ENCODE data around the gene SLC17A9.
A peak's percentile ranks its signal among the peaks of the same experiment; 100 is the strongest.

SLC17A9 gene

DNA sequence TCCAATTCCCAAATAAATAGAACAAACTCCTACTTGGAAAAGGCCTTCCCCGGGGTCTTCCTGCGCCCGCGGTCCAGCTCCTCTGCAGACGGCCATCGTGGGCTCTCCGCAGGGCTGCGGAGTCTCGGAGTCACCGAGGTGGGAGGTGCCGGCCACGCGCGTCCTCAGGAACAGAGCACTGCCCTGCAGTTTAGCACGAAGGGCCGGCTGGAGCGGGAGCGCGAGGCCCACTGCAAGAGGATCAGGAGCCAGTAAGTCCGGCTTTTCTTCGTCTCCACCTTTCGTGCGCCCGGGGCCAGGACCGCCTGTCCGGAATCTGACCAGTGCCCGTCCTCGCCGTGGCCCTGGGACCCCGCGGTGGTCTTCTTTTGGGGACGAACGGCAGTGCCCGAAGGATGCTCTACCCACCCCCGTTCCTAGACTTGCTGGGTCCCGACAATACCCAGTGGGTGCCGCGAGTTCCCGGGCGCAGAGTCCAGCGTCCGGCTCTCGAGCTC lies 52.9 kb downstream of the SLC17A9 start:
- DNase-seq (ENCODE audit: low spot score), result no peak

GRCh38 chr20:63005862-63006539 lies 53.5 kb downstream of the SLC17A9 start:
- no peak for DNase-seq (ENCODE audit: low spot score)

GRCh38 chr20:63006540-63007359 lies 54.2 kb downstream of the SLC17A9 start, which contains the start of gene BHLHE23:
Gene BHLHE23, minus strand, starts transcription at chr20:63006964. Its CDS starts 190 bp downstream, at chr20:63006774.
- DNase-seq (ENCODE audit: low spot score), result no peak

- DNase-seq (ENCODE audit: low spot score), result no peak
These were observed 54.8 kb downstream of the SLC17A9 start for GRCh38 chr20:63007360-63007645.

GRCh38 chr20:63007646-63008488 lies 55.4 kb downstream of the SLC17A9 start:
- DNase-seq (ENCODE audit: low spot score), result no peak

- DNase-seq (ENCODE audit: low spot score), result no peak
These were observed 56.1 kb downstream of the SLC17A9 start for GRCh38 chr20:63008541-63009044.

DNA sequence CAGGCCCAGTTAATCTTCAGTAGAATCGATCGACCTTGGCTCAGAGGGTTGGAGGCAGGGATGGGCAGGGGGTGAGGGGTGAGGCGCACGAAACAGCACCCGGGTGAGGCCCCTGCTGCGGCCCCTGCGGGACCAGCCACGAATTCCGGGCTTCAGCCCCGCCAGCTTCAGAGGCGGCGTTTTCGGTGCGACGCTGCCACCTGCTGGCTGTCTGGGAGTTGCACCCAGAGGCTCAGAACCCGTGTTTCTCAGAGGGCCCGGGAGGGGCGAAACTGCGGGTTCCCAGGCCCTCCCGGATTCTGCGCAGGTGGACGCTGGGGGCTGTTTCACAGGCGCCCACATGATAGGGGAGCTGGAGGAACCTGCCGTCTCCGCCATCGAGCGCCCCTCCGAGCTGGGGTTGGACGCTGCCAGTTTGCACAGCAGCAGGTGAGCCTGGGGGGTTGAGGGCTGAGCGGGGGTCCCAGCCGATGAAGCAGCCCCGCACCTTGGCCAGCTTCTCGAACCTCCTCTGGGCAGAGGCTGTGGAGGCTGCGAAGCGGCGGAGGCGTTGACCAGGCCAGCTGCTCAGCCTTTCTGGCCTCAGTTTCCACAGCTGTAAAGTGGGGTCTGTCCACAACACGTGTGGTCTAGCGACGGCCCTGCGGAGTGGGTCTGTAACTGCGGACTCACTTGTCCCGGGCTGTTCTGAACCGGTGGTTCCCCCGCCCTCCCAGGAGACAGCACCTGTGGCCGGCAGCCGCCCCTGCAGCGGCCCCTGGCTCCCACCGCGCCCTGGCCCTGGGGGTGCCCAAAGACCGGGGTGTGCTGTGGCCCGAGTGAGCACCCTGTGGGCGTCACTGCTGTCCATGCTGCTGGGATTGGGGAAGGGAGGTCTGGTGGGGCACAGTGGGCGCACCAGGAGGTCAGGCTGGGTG lies 56.8 kb downstream of the SLC17A9 start:
- DNase-seq (ENCODE audit: low spot score), result peak; percentile 92

DNA sequence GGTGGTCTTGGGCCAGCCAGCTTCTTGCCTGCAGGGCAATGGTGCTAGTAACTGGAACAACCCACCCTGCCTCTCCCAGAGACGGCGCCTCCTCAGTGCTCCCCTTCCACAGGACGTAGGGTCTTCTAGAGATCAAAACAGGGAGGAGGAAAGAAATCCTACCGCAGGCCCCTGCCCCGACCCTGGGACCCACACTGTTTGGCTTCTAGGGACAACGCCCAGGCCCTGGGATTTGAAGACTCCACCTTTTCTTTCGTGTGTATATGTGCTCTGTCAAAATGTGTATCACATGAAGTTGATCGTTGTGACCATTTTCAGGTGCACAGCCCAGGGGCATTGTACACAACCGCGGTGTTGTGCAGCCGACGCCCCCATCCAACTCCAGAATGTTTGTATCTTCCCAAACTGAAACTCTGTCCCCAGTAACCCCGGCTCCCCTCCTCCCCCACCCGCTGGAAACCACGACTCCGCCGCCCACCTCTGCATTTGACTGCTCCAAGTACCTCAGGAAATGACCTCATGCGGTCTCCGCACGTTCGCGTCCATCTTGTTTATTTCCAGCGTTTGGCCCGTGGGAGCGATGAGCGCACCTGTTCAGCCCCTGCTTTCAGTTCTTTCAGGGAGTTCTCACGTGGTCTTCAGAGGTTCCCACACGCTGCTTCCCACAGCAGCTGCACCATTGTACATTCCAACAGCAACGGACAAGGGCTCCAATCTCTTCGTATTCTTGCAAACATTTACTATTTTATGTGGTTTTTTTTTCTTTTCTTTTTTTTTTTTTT lies 57.7 kb downstream of the SLC17A9 start:
- no peak for DNase-seq (ENCODE audit: low spot score)

- no peak for DNase-seq (ENCODE audit: low spot score)
These were observed 59.3 kb downstream of the SLC17A9 start for GRCh38 chr20:63011798-63012197.

- DNase-seq (ENCODE audit: low spot score), result no peak
These were observed 60.7 kb downstream of the SLC17A9 start for GRCh38 chr20:63013207-63013606.

GRCh38 chr20:63014287-63014686 lies 61.8 kb downstream of the SLC17A9 start:
- DNase-seq (ENCODE audit: low spot score), result no peak

DNA sequence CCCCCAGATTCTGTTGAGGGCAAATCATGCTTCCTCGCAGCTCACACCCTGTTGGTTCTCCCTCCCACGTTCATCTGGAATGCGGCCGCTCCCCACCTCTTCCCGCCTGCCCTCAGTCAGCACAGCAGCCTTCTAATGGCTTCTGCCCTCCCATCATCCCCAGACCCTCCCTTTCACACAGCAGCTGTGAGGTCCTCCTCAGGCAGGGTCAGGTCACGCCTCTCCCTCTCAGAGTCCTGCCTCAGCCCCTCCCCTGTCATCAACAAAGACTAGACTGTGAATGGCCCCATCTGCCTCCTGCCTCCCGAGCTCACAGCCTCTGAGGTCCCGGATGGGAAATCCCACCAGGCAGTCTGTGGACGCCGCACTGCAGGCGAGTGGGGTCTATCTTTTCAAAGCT lies 62.2 kb downstream of the SLC17A9 start:
- DNase-seq (ENCODE audit: low spot score), result no peak

GRCh38 chr20:63015147-63015661 lies 62.7 kb downstream of the SLC17A9 start:
- DNase-seq (ENCODE audit: low spot score), result no peak

GRCh38 chr20:63015662-63016361 lies 63.3 kb downstream of the SLC17A9 start:
- no peak for DNase-seq (ENCODE audit: low spot score)

DNA sequence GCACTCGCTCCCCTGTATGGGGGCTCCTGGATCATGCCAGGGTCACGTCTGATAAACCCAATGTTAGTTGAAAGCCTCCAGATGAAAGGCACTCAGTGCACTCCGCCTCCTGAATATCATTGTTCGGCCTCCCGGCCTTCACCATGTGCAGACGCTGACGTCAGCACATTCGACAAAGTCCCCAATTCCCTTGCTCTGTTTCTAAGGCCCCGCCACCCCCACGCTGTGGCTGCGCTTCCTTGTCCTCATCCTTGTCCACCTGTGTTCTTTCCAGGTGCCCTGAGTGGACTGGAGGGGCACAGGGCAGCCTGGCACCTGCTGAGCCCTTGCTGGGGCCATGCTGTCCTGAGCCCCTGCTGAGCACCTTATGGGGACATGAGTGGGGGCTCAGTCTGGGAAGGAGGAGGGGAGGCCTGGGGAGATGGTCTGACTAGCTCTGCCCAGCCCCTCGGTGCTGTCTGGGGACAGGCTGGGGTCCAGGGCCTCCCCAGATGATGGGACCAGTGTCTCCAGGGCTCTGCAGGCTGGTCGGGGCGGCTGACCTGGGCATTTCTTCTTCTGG lies 64.1 kb downstream of the SLC17A9 start:
- DNase-seq (ENCODE audit: low spot score), result no peak

DNA sequence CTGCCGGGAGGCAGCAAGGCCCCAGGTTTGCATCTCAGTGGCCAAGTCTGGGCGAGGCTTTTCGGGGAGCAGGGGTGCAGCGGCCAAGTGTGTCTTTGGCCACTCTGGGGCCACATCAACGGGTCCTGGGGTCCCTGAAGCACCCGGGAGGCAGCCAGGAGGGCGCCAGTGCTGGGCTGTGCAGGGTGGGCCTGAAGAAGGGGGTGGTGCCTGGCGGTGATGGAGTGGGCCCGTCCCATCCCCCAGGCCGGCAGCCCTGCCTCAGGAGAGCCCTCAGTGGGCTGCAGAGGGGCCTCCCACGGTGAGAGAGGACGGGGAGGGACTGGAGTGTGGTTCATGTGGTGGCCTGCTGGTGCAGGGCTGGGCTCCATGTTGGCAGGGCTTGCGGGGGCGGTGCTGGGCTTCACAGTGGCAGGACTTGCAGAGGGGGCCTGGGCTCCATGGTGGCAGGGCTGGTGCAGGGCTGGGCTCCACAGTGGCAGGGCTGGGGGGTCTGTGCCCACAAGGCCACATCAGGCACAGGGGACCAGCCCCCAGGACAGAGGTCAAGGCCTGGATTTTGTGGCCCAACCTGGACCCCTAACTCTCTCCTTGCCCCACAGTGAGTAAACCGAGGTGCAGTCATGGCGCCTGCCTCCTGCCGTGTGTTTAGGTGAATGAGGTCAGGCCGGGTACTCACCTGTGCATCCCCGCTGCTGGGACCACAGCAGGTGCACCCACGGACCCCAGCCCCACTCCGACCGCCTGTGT lies 64.7 kb downstream of the SLC17A9 start:
- DNase-seq (ENCODE audit: low spot score), result no peak

DNA sequence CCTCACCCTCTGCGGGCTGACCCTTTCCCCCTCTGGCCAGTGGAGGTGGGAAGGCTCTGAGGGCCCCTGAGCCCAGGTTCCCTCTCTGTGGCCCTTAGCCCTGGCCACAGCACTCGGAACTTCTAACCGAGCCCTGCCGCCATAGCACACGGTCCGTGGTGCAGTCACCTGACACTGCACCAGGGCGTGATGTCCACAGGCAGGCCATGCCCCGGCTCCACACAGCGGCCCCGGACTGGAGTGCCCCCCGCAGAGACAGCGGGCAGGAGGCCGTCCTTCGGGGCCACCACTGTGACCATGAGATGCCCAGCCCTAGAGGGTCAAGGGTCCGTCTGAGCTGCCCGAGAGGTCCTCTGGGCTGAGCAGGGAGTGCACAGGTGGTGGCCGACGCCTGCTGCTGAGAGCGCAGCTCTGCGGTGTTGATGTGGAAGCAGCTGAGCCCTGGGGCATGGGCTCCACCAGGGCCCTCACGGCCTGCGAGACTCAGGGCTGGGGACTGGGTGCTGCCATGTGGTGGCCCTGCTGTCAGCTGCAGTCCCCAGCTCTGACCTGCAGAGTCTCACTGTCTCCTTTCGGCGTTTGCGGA lies 65.4 kb downstream of the SLC17A9 start:
- no peak for DNase-seq (ENCODE audit: low spot score)

Measured in AG08395 (cell line).